HepG2 (cell line): ENCODE data around the gene PDPK1. TPM values are rescaled to one million over a fixed set of nuclear protein-coding genes. Genes with fewer than 3 reads are reported as not detected.

ENCODE experiments used
- FLYWCH1 ChIP-seq: sonication (generic); formaldehyde crosslinking; IDR thresholded peaks from 2 replicates; pipeline ENCODE4 v1.8.1; 2023; ENCODE audit warnings: mild to moderate bottlenecking, missing genetic modification reagents
- GMEB2 ChIP-seq: IDR thresholded peaks from 2 replicates; pipeline ENCODE4 v1.6.1; 2016; ENCODE audit warnings: missing biosample characterization, missing genetic modification reagents, low read depth
- HDAC1 ChIP-seq: sonication (generic); formaldehyde crosslinking; IDR thresholded peaks from 2 replicates; pipeline ENCODE4 v1.5.1; 2020; ENCODE audit warnings: mild to moderate bottlenecking, missing genetic modification reagents
- HMGXB4 ChIP-seq, 2 experiments: sonication (generic) in 1 of 2; formaldehyde crosslinking in 1 of 2; IDR thresholded peaks; 2 replicates each; pipeline versions ENCODE4 v1.4.0 to v1.6.1; 2018 to 2020; ENCODE audit warnings: missing genetic modification reagents in 2 of 2, borderline replicate concordance in 1 of 2, low read depth in 1 of 2, mild to moderate bottlenecking in 1 of 2, missing biosample characterization in 1 of 2
- HOXA9 ChIP-seq: sonication (generic); formaldehyde crosslinking; IDR thresholded peaks from 2 replicates; pipeline ENCODE4 v1.8.1; 2022; ENCODE audit warnings: missing genetic modification reagents, mild to moderate bottlenecking, moderate library complexity, borderline replicate concordance
- KMT2B ChIP-seq: IDR thresholded peaks from 2 replicates; pipeline ENCODE4 v1.6.1; 2016; ENCODE audit warnings: missing genetic modification reagents, missing compliant biosample characterization
- NCOA2 ChIP-seq: sonication (generic); formaldehyde crosslinking; IDR thresholded peaks from 2 replicates; pipeline ENCODE4 v1.8.0; 2022; ENCODE audit warnings: inconsistent platforms
- NFIC ChIP-seq: IDR thresholded peaks from 2 replicates; pipeline ENCODE4 v1.6.1; 2012; ENCODE audit warnings: mild to moderate bottlenecking, low read length, inconsistent platforms
- RFXANK ChIP-seq: IDR thresholded peaks from 2 replicates; pipeline ENCODE4 v1.6.1; 2016
- SATB2 ChIP-seq: sonication (generic); formaldehyde crosslinking; IDR thresholded peaks from 2 replicates; pipeline ENCODE4 v1.5.0; 2020; ENCODE audit warnings: missing genetic modification reagents
- UBTF ChIP-seq: sonication (generic); formaldehyde crosslinking; IDR thresholded peaks from 2 replicates; pipeline ENCODE4 v1.4.0; 2020; ENCODE audit warnings: mild to moderate bottlenecking, missing genetic modification reagents
- ZNF296 ChIP-seq: sonication (generic); formaldehyde crosslinking; conservative IDR thresholded peaks from 2 replicates; pipeline ENCODE4 v1.5.0; 2020; ENCODE audit warnings: mild to moderate bottlenecking, missing genetic modification reagents
- ZNF3 ChIP-seq: IDR thresholded peaks from 2 replicates; pipeline ENCODE4 v1.7.0; 2017; ENCODE audit warnings: inconsistent platforms
- ZNF33A ChIP-seq: sonication (generic); formaldehyde crosslinking; IDR thresholded peaks from 2 replicates; pipeline ENCODE4 v1.5.1; 2020; ENCODE audit warnings: missing genetic modification reagents, mild to moderate bottlenecking, moderate library complexity, borderline replicate concordance
- ZNF34 ChIP-seq: sonication (generic); formaldehyde crosslinking; IDR thresholded peaks from 2 replicates; pipeline ENCODE4 v1.4.0; 2020; ENCODE audit warnings: mild to moderate bottlenecking, missing genetic modification reagents, borderline replicate concordance
- ZNF510 ChIP-seq: sonication (generic); formaldehyde crosslinking; IDR thresholded peaks from 2 replicates; pipeline ENCODE4 v1.4.0; 2020; ENCODE audit warnings: low read depth, mild to moderate bottlenecking, missing genetic modification reagents
- ZNF746 ChIP-seq: sonication (generic); formaldehyde crosslinking; IDR thresholded peaks from 2 replicates; pipeline ENCODE4 v1.8.0; 2022; ENCODE audit warnings: mild to moderate bottlenecking, missing genetic modification reagents
- ZNF781 ChIP-seq: sonication (generic); formaldehyde crosslinking; IDR thresholded peaks from 2 replicates; pipeline ENCODE4 v1.5.1; 2020; ENCODE audit warnings: borderline replicate concordance, mild to moderate bottlenecking, missing genetic modification reagents; ENCODE audit errors: not compliant biosample characterization
- polyA plus RNA-seq, 8 experiments: library from polyadenylated mRNA; depleted of rRNA in 3 of 8; stranded (reverse) in 7 of 8; unstranded in 1 of 8; fragments of >200 nt; fragmentation: Illumina TruSeq in 4 of 8; extraction: Trizol in 4 of 8; gene quantifications; 2 replicates each; pipeline versions ENCODE4 v1.2.1 to v1.2.3, GENCODE V29; 2011 to 2016; ENCODE audit warnings: low read depth in 4 of 8, missing spikeins in 1 of 8, mixed read lengths in 1 of 8; ENCODE audit not compliant: insufficient read depth in 1 of 8
- total RNA-seq, 5 experiments: library from RNA; depleted of rRNA; stranded (reverse); fragments of >200 nt; fragmentation: Illumina TruSeq; extraction: Trizol; gene quantifications; 2 replicates each; pipeline ENCODE4 v1.2.3, GENCODE V29; 2016; ENCODE audit warnings: low read depth in 1 of 5

The PDPK1 gene
- total and polyA plus RNA-seq, 2 of the 13 experiments (the other 11 are each of a cell fraction or from before 2014, with no cell fraction given), result 59.6 to 129 TPM

GRCh38 chr16:2524339-2524938 is 13.4 kb upstream of the PDPK1 start (continued):
- TF ChIP-seq UBTF (CRISPR knock-in tag) (peak; percentile 56), NCOA2 (peak; percentile 84), HDAC1 (CRISPR knock-in tag) (peak; percentile 77), GMEB2 (CRISPR knock-in tag) (no peak), KMT2B (CRISPR knock-in tag) (no peak), SATB2 (no peak), HOXA9 (CRISPR knock-in tag) (no peak), FLYWCH1 (CRISPR knock-in tag) (no peak), ZNF34 (CRISPR knock-in tag) (no peak), RFXANK (CRISPR knock-in tag) (no peak), ZNF781 (no peak), ZNF296 (CRISPR knock-in tag) (no peak), ZNF746 (CRISPR knock-in tag) (peak; percentile 85; the same call in 1 of the 2 replicates), ZNF33A (CRISPR knock-in tag) (no peak), ZNF510 (CRISPR knock-in tag) (0 out of 2 replicates have a peak, but pooled peaks have one; percentile 22), ZNF3 (CRISPR knock-in tag) (no peak), HMGXB4 (CRISPR knock-in tag; IDR thresholded peaks at IDR 0.05; ENCODE audit: borderline replicate concordance in 1 of 2, low read depth in 1 of 2) (peak; percentile 65 to 85; a peak in 2 of 4 replicates), NFIC (peak; percentile 68; the same call in 1 of the 2 replicates)
